Measurements from ENCODE around the gene ZNF532.

DNA sequence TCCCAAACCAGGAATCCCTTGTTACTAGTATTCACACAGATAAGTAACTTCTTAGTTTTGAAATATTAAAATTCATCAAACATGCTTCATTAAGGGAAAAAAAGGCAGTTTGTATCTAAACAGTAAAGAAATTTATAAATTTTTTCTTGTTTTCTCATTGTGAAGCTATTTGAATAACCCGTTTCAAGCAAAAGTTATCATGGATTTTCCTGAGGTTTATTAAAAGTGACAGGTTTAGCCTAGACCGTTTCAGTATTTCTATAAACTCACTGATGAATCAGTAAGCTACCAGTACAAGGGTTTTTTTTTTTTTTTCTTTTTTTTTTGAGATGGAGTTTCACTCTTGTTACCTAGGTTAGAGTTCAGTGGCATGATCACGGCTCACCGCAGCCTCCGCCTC, 20.0 kb downstream of the ZNF532 start:
- TF ChIP-seq, protein P1, sequence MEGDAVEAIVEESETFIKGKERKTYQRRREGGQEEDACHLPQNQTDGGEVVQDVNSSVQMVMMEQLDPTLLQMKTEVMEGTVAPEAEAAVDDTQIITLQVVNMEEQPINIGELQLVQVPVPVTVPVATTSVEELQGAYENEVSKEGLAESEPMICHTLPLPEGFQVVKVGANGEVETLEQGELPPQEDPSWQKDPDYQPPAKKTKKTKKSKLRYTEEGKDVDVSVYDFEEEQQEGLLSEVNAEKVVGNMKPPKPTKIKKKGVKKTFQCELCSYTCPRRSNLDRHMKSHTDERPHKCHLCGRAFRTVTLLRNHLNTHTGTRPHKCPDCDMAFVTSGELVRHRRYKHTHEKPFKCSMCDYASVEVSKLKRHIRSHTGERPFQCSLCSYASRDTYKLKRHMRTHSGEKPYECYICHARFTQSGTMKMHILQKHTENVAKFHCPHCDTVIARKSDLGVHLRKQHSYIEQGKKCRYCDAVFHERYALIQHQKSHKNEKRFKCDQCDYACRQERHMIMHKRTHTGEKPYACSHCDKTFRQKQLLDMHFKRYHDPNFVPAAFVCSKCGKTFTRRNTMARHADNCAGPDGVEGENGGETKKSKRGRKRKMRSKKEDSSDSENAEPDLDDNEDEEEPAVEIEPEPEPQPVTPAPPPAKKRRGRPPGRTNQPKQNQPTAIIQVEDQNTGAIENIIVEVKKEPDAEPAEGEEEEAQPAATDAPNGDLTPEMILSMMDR (conservative IDR thresholded peaks at IDR 0.05; ENCODE audit: low read depth, low read length) = no peak
- no peak for TF ChIP-seq EZH2 (IDR thresholded peaks at IDR 0.05; ENCODE audit: borderline replicate concordance, low read depth, low read length, poor library complexity, severe bottlenecking)
